ENCODE measurements around the gene NGB. TPM values are rescaled to one million over a fixed set of nuclear protein-coding genes. Genes with fewer than 3 reads are reported as not detected.

The NGB gene
- total RNA-seq, 1 experiment from 2014 or later: not detected

DNA sequence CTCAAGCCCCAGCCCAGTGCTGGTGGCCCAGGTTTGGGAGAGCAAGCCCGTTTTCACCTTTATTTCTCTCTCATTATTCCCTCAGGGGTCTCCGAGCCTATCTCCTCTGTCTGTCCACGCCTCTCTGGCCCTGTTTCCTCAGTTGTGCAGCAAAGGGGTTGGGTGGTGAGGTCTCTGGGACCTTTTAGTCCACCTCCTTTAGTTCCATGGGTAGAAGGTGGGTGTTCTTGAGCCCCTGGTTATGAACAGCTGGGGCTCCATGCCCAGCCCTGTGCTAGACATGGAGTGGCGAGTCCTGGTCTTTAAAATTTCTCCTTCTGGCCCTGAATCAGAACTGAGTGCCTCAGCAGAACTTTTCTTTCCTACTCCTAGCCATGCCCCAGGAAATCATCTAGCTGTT is 1.3 kb upstream of the NGB start:
- POLR2A ChIA-PET (ENCODE audit: unreplicated experiment): no interaction called here
- Histone ChIP-seq H3F3A (ENCODE audit: low read length, unreplicated experiment) (no peaks in the 10 kb centered on the region), H3K9me3 (ENCODE audit: low read length) (peaks cover 6% of the 10 kb centered on the region; the same call in 1 of the 2 replicates), H3K36me3 (ENCODE audit: low read depth, low read length) (peaks cover 7% of the 10 kb centered on the region; the same call in 1 of the 2 replicates), H3K27me3 (ENCODE audit: low read length) (peaks cover 8% of the 10 kb centered on the region; the same call in 1 of the 2 replicates), H3K9ac (ENCODE audit: low read length) (no peak overlapping the region), H3K27ac (ENCODE audit: low read length) (no peak overlapping the region), H3K4me1 (ENCODE audit: insufficient read depth, low read length) (no peaks in the 10 kb centered on the region), H4K20me1 (ENCODE audit: low read length) (no peaks in the 10 kb centered on the region), H3K4me3 (ENCODE audit: low read length) (no peak overlapping the region), H3K79me2 (ENCODE audit: low read length) (no peaks in the 10 kb centered on the region), H2AFZ (ENCODE audit: low read length) (no peak overlapping the region), H3K4me2 (ENCODE audit: low read length) (no peak overlapping the region), H3K9me2 (replicated peaks; ENCODE audit: low read length) (no peaks in the 10 kb centered on the region)
- intact Hi-C loops (cut with micrococcal nuclease): no loop called here
- TF ChIP-seq EZH2 (IDR thresholded peaks at IDR 0.05; ENCODE audit: low read length, unreplicated experiment) (no peak), EZH2phosphoT487 (IDR thresholded peaks at IDR 0.05; ENCODE audit: borderline replicate concordance, low read length) (no peak)
- TF ChIP-seq, protein P1, sequence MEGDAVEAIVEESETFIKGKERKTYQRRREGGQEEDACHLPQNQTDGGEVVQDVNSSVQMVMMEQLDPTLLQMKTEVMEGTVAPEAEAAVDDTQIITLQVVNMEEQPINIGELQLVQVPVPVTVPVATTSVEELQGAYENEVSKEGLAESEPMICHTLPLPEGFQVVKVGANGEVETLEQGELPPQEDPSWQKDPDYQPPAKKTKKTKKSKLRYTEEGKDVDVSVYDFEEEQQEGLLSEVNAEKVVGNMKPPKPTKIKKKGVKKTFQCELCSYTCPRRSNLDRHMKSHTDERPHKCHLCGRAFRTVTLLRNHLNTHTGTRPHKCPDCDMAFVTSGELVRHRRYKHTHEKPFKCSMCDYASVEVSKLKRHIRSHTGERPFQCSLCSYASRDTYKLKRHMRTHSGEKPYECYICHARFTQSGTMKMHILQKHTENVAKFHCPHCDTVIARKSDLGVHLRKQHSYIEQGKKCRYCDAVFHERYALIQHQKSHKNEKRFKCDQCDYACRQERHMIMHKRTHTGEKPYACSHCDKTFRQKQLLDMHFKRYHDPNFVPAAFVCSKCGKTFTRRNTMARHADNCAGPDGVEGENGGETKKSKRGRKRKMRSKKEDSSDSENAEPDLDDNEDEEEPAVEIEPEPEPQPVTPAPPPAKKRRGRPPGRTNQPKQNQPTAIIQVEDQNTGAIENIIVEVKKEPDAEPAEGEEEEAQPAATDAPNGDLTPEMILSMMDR (conservative IDR thresholded peaks at IDR 0.05; ENCODE audit: low read depth, low read length): no peak
- ATAC-seq: no peak
- no peak for DNase-seq
- no TSS peak for BruUV-seq (replicated peaks)
- CTCF ChIA-PET: no interaction called here

DNA sequence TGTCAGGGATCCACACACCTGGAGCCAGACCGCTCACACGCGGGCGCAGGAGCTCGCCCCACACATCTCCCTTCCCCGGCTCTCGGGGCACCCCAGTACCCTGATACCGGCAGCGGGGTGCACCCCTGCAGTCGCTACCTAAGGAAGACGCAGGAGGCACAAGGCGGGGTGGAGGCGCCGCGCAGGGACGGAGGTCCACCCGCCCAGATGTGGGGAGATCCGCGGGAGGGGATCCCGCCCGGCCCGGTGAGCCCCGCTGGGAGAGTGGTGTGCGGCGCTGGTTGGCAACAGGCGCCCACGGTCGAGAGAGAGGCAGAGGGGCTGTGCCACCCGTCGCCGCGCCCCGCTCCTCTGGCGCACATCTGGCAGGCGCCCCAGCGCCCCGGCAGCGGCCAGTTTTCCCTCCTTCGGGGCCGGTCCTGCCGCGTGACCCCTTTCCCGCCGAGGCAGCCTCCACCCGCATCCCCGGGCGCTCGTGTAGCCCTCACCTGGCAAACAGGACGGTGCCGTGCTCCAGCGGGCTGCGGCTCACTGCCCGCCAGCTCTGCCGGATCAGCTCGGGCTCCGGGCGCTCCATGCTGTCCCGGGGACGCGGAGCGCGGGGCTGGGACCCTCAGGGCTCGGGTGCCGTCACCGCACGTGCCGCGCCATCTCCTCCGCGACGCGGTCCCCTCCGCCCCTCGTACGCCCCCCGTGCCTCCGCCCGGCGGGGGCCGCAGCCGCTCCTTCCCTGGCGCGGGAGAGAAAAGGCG is 469 bp downstream of the NGB start:
- DNase-seq (no peak), ATAC-seq (no peak)
- no peak overlapping the region for H2AFZ ChIP-seq (ENCODE audit: low read length)
- H3F3A ChIP-seq (ENCODE audit: low read length, unreplicated experiment): no peaks in the 10 kb centered on the region
- H3K27me3 ChIP-seq (ENCODE audit: low read length): peaks cover 8% of the 10 kb centered on the region; the same call in 1 of the 2 replicates
- CTCF ChIA-PET: no interaction called here
- peaks cover 6% of the 10 kb centered on the region; the same call in 1 of the 2 replicates for H3K9me3 ChIP-seq (ENCODE audit: low read length)
- H3K9ac ChIP-seq (ENCODE audit: low read length): no peak overlapping the region
- no peak overlapping the region for H3K4me3 ChIP-seq (ENCODE audit: low read length)
- no peaks in the 10 kb centered on the region for H3K79me2 ChIP-seq (ENCODE audit: low read length)
- no peaks in the 10 kb centered on the region for H4K20me1 ChIP-seq (ENCODE audit: low read length)
- intact Hi-C loops (cut with micrococcal nuclease): no loop called here
- TF ChIP-seq EZH2 (IDR thresholded peaks at IDR 0.05; ENCODE audit: low read length, unreplicated experiment): no peak
- TF ChIP-seq, protein P1 (conservative IDR thresholded peaks at IDR 0.05; ENCODE audit: low read depth, low read length): no peak
- no peak for TF ChIP-seq EZH2phosphoT487 (IDR thresholded peaks at IDR 0.05; ENCODE audit: borderline replicate concordance, low read length)
- H3K36me3 ChIP-seq (ENCODE audit: low read depth, low read length): no peaks in the 10 kb centered on the region
- no peaks in the 10 kb centered on the region for H3K9me2 ChIP-seq (replicated peaks; ENCODE audit: low read length)
- POLR2A ChIA-PET (ENCODE audit: unreplicated experiment): no interaction called here
- H3K4me2 ChIP-seq (ENCODE audit: low read length): no peak overlapping the region
- H3K4me1 ChIP-seq (ENCODE audit: insufficient read depth, low read length): no peaks in the 10 kb centered on the region
- BruUV-seq (replicated peaks): no TSS peak
- H3K27ac ChIP-seq (ENCODE audit: low read length): no peak overlapping the region

DNA sequence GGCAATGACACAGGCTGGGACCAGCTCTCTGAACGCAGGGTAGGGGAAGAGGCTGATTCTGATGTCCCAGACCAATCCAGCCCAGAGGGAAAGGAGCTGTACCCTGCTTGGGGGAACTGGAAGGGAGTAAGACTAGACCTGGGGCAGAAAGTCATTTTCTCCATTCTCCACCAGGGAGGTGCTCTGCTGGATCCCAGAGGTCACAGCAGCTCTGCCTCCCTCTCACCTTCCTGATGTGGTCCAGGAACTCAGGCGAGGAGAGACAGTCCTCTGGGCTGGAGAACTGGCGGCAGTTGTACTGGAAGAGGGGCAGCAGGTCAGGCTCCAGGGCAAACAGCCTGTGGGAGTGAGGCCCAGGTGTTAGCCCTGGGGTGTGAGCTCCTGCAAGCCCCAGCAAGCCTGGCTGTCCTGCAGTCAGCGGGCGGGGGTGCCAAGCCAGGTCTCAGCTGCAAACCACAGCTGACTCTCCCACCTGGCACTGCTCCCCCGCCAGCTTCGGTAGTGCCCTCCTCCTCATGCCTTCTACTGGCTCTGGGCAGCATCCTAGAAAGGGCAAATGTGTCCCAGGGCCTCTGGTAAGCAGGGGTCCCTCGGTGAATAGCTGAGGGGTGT is 1.9 kb downstream of the NGB start:
- intact Hi-C loops (cut with micrococcal nuclease): no loop called here
- H3F3A ChIP-seq (ENCODE audit: low read length, unreplicated experiment): no peaks in the 10 kb centered on the region
- no peak overlapping the region for H3K4me3 ChIP-seq (ENCODE audit: low read length)
- TF ChIP-seq, protein P1 (conservative IDR thresholded peaks at IDR 0.05; ENCODE audit: low read depth, low read length): no peak
- TF ChIP-seq EZH2 (IDR thresholded peaks at IDR 0.05; ENCODE audit: low read length, unreplicated experiment): no peak
- no peak for TF ChIP-seq EZH2phosphoT487 (IDR thresholded peaks at IDR 0.05; ENCODE audit: borderline replicate concordance, low read length)
- H3K9ac ChIP-seq (ENCODE audit: low read length): no peak overlapping the region
- no peaks in the 10 kb centered on the region for H3K4me1 ChIP-seq (ENCODE audit: insufficient read depth, low read length)
- no peak overlapping the region for H3K27ac ChIP-seq (ENCODE audit: low read length)
- ATAC-seq (no peak; the same call in 1 of the 2 replicates), DNase-seq (no peak)
- H3K4me2 ChIP-seq (ENCODE audit: low read length): no peak overlapping the region
- H3K79me2 ChIP-seq (ENCODE audit: low read length): no peaks in the 10 kb centered on the region
- BruUV-seq (replicated peaks): no TSS peak
- no peaks in the 10 kb centered on the region for H3K9me2 ChIP-seq (replicated peaks; ENCODE audit: low read length)
- peaks cover 6% of the 10 kb centered on the region; the same call in 1 of the 2 replicates for H3K9me3 ChIP-seq (ENCODE audit: low read length)
- no peak overlapping the region for H2AFZ ChIP-seq (ENCODE audit: low read length)
- CTCF ChIA-PET: no interaction called here
- peaks cover 8% of the 10 kb centered on the region; the same call in 1 of the 2 replicates for H3K27me3 ChIP-seq (ENCODE audit: low read length)
- POLR2A ChIA-PET (ENCODE audit: unreplicated experiment): no interaction called here
- no peaks in the 10 kb centered on the region for H3K36me3 ChIP-seq (ENCODE audit: low read depth, low read length)
- no peaks in the 10 kb centered on the region for H4K20me1 ChIP-seq (ENCODE audit: low read length)
